ENCODE data around the gene CADPS2. TPM values are rescaled to one million over a fixed set of nuclear protein-coding genes. Genes with fewer than 3 reads are reported as not detected.
"Not testable (repeated sequence)": the region's sequence is repeated elsewhere in the genome, so short reads cannot be mapped to it uniquely, and the experiment has no call there.

The CADPS2 gene
- total RNA-seq, 1 experiment from 2014 or later = not detected

DNA sequence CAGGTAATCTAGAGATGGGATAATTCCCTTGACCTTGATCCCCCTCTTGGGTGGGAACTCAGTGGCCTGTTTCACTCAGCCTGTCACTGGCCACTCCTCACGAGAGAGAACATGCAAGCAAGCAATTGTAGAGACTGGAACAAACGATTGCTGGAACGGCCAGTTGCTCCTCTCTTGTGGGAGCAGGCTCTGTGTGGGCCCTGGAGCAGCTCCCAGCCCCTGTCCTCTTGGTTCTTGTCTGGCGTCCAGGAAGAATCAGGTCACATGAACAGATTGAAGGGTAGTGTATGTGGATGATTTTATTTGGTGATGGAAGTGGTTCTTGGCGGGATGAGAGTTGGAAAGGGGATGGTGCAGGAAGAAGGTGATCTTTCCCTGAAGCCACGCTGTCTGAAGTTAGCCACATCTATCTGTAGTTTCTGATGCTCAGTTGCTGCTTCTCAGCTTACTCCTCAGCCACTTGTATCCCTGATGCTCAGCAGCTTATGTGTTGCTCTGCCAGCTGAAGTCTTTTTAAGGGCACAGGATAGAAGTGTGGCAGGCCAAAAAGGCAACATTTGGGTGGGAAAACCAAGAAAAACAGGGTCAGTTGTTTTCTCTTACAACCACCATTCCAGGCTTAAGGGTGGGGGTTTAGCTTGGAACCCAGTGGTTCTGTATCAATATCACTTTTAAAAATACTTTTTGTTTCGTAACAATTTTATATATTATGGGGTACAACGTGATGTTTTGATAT, 203.3 kb downstream of the CADPS2 start:
- Histone ChIP-seq H3K4me1 (ENCODE audit: low read length) (peaks cover 28% of the 10 kb centered on the region), H2AFZ (ENCODE audit: low read length) (no peak overlapping the region), H3K9ac (ENCODE audit: low read length) (no peak overlapping the region), H3K9me2 (replicated peaks; ENCODE audit: insufficient read depth, low read length) (no peaks in the 10 kb centered on the region), H3K79me2 (ENCODE audit: low read length) (no peaks in the 10 kb centered on the region), H3K27me3 (ENCODE audit: low read length) (no peaks in the 10 kb centered on the region), H3K4me2 (ENCODE audit: low read depth, low read length, poor library complexity, severe bottlenecking) (no peak overlapping the region), H3K36me3 (ENCODE audit: insufficient read depth, low read length) (no peaks in the 10 kb centered on the region), H3K4me3 (ENCODE audit: low read length) (no peak overlapping the region), H4K20me1 (ENCODE audit: insufficient read depth, low read depth, low read length) (no peaks in the 10 kb centered on the region), H3K27ac (ENCODE audit: low read length) (no peak overlapping the region), H3K9me3 (ENCODE audit: low read length) (no peaks in the 10 kb centered on the region)
- no peak for DNase-seq

DNA sequence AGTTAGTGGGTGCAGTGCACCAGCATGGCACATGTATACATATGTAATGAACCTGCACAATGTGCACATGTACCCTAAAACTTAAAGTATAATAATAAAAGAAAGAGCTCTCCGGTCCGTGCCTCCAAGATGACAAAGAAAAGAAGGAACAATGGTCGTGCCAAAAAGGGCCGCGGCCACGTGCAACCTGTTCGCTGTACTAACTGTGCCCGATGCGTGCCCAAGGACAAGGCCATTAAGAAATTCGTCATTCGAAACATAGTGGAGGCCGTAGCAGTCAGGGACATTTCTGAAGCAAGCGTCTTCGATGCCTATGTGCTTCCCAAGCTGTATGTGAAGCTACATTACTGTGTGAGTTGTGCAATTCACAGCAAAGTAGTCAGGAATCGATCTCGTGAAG, 205.1 kb downstream of the CADPS2 start:
- H2AFZ ChIP-seq (ENCODE audit: low read length); H3K9ac ChIP-seq (ENCODE audit: low read length); H3K9me2 ChIP-seq (replicated peaks; ENCODE audit: insufficient read depth, low read length); H3K27me3 ChIP-seq (ENCODE audit: low read length); H3K79me2 ChIP-seq (ENCODE audit: low read length); H3K4me3 ChIP-seq (ENCODE audit: low read length); H3K9me3 ChIP-seq (ENCODE audit: low read length); H4K20me1 ChIP-seq (ENCODE audit: insufficient read depth, low read depth, low read length); DNase-seq; H3K4me2 ChIP-seq (ENCODE audit: low read depth, low read length, poor library complexity, severe bottlenecking); H3K27ac ChIP-seq (ENCODE audit: low read length); H3K36me3 ChIP-seq (ENCODE audit: insufficient read depth, low read length): not testable (repeated sequence)
- H3K4me1 ChIP-seq (ENCODE audit: low read length) = peaks cover 12% of the 10 kb centered on the region

DNA sequence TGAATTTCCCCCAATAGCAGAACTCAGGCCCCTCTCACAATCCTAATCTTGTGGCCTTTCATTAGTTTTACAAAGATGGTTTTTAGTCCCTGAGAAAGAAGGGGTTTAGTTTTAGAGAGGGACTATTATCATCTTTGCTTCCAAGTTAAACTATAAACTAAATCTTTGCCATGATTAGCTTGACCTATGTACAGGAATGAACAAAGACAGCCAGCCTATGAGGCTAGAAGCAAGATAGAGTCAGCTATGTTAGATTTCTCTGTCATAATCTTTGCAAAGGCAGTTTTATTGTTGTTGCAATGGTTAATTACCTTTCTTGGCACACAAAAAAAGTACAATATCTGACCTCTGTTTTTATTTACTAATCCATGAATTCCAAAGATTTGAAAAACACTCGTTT, 206.4 kb downstream of the CADPS2 start:
- H3K4me3 ChIP-seq (ENCODE audit: low read length) = no peak overlapping the region
- no peaks in the 10 kb centered on the region for H3K36me3 ChIP-seq (ENCODE audit: insufficient read depth, low read length)
- no peaks in the 10 kb centered on the region for H3K4me1 ChIP-seq (ENCODE audit: low read length)
- H3K4me2 ChIP-seq (ENCODE audit: low read depth, low read length, poor library complexity, severe bottlenecking) = no peak overlapping the region
- no peak overlapping the region for H3K9ac ChIP-seq (ENCODE audit: low read length)
- H3K79me2 ChIP-seq (ENCODE audit: low read length) = no peaks in the 10 kb centered on the region
- H3K9me2 ChIP-seq (replicated peaks; ENCODE audit: insufficient read depth, low read length) = no peaks in the 10 kb centered on the region
- DNase-seq = no peak
- H2AFZ ChIP-seq (ENCODE audit: low read length) = no peak overlapping the region
- H4K20me1 ChIP-seq (ENCODE audit: insufficient read depth, low read depth, low read length) = no peaks in the 10 kb centered on the region
- no peak overlapping the region for H3K27ac ChIP-seq (ENCODE audit: low read length)
- H3K9me3 ChIP-seq (ENCODE audit: low read length) = no peaks in the 10 kb centered on the region
- H3K27me3 ChIP-seq (ENCODE audit: low read length) = no peaks in the 10 kb centered on the region

DNA sequence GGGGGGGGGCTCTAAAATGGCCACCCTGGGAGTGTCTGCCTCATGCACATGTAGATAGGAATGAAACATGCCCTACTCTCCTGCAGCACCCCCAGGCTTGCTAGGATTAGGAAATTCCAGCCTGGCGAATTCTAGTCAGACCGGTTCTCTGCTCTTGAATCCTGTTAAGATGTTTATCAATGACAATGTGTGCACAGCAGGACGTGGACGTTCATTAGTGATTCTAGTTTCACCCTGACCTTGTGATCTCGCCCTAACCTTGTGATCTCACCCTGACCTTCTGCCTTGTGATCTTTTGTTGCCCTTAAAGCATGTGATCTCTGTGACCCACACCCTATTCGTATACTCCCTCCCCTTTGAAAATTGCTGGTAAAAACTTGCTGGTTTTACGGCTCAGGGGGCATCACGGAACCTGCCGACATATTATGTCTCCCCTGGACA, 207.0 kb downstream of the CADPS2 start:
- H3K9ac ChIP-seq (ENCODE audit: low read length); H3K4me3 ChIP-seq (ENCODE audit: low read length); H3K4me2 ChIP-seq (ENCODE audit: low read depth, low read length, poor library complexity, severe bottlenecking); H3K9me3 ChIP-seq (ENCODE audit: low read length); H3K27ac ChIP-seq (ENCODE audit: low read length); H3K4me1 ChIP-seq (ENCODE audit: low read length); DNase-seq; H3K27me3 ChIP-seq (ENCODE audit: low read length); H3K9me2 ChIP-seq (replicated peaks; ENCODE audit: insufficient read depth, low read length); H3K79me2 ChIP-seq (ENCODE audit: low read length); H4K20me1 ChIP-seq (ENCODE audit: insufficient read depth, low read depth, low read length); H2AFZ ChIP-seq (ENCODE audit: low read length); H3K36me3 ChIP-seq (ENCODE audit: insufficient read depth, low read length): not testable (repeated sequence)

DNA sequence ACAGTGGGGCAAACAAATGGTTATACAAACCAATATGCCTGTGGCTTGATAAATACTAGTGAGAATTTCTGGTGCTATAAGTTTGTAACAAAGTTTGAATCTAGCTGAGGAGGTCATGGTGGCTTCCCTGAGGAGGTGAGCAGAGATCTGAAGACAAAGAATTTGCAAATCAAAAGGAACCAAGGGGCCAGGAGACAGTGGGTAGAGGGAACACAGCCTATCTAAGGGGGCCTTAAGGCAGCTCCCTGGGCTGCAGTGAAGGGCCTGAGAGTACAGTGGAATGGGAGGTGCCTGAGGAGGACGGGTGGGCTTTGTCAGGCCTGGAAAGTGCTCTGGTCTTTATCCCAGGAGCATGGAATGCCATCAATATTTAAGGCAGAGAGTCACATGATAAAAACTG, 209.1 kb downstream of the CADPS2 start:
- no peaks in the 10 kb centered on the region for H3K4me1 ChIP-seq (ENCODE audit: low read length)
- no peak overlapping the region for H3K9ac ChIP-seq (ENCODE audit: low read length)
- H3K9me2 ChIP-seq (replicated peaks; ENCODE audit: insufficient read depth, low read length) = no peaks in the 10 kb centered on the region
- H2AFZ ChIP-seq (ENCODE audit: low read length) = no peak overlapping the region
- no peak for DNase-seq
- H3K27ac ChIP-seq (ENCODE audit: low read length) = no peak overlapping the region
- H3K4me3 ChIP-seq (ENCODE audit: low read length) = no peak overlapping the region
- no peaks in the 10 kb centered on the region for H3K27me3 ChIP-seq (ENCODE audit: low read length)
- no peaks in the 10 kb centered on the region for H4K20me1 ChIP-seq (ENCODE audit: insufficient read depth, low read depth, low read length)
- H3K4me2 ChIP-seq (ENCODE audit: low read depth, low read length, poor library complexity, severe bottlenecking) = no peak overlapping the region
- H3K9me3 ChIP-seq (ENCODE audit: low read length) = no peaks in the 10 kb centered on the region
- no peaks in the 10 kb centered on the region for H3K79me2 ChIP-seq (ENCODE audit: low read length)
- H3K36me3 ChIP-seq (ENCODE audit: insufficient read depth, low read length) = no peaks in the 10 kb centered on the region

DNA sequence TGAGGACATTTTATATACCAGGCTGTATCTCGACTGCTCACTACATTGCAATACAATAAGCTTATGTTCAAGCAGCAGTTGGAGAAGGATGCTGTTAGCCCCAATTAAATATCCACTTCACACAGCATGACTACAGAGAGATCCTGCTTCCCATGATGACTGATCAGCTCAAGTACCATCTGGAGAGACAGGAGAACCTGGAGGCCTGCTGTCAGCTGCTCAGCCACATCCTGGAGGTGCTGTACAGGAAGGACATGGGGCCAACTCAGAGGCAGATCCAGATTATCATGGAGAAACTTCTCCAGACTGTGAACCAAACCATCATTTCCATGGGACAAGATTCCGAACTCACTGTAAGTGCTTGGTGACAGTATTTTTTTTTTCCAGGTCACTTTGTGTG, 209.8 kb downstream of the CADPS2 start:
- DNase-seq = no peak
- no peak overlapping the region for H3K4me3 ChIP-seq (ENCODE audit: low read length)
- H3K27me3 ChIP-seq (ENCODE audit: low read length) = no peaks in the 10 kb centered on the region
- H3K9me3 ChIP-seq (ENCODE audit: low read length) = no peaks in the 10 kb centered on the region
- H3K27ac ChIP-seq (ENCODE audit: low read length) = no peak overlapping the region
- no peaks in the 10 kb centered on the region for H4K20me1 ChIP-seq (ENCODE audit: insufficient read depth, low read depth, low read length)
- H3K79me2 ChIP-seq (ENCODE audit: low read length) = no peaks in the 10 kb centered on the region
- H2AFZ ChIP-seq (ENCODE audit: low read length) = no peak overlapping the region
- no peaks in the 10 kb centered on the region for H3K9me2 ChIP-seq (replicated peaks; ENCODE audit: insufficient read depth, low read length)
- no peaks in the 10 kb centered on the region for H3K36me3 ChIP-seq (ENCODE audit: insufficient read depth, low read length)
- H3K9ac ChIP-seq (ENCODE audit: low read length) = no peak overlapping the region
- H3K4me2 ChIP-seq (ENCODE audit: low read depth, low read length, poor library complexity, severe bottlenecking) = no peak overlapping the region
- no peaks in the 10 kb centered on the region for H3K4me1 ChIP-seq (ENCODE audit: low read length)

DNA sequence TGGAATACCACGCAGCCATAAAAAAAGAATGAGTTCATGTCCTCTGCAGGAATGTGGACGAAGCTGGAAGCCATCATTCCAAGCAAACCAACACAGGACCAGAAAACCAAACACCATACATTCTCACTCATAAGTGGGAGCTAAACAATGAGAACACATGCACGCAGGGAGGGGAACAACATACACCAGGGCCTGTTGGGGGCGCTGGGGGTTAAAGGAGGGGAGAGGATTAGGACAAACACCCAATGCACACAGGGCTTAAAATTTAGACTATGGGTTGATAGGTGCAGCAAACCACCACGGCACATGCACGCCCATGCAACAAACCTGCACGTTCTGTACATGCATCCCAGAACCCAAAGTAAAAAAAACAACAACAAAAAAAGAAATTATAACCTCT, 210.6 kb downstream of the CADPS2 start:
- H3K36me3 ChIP-seq (ENCODE audit: insufficient read depth, low read length) = no peaks in the 10 kb centered on the region
- H2AFZ ChIP-seq (ENCODE audit: low read length) = no peak overlapping the region
- H3K27ac ChIP-seq (ENCODE audit: low read length) = no peak overlapping the region
- no peaks in the 10 kb centered on the region for H3K9me2 ChIP-seq (replicated peaks; ENCODE audit: insufficient read depth, low read length)
- no peak overlapping the region for H3K4me3 ChIP-seq (ENCODE audit: low read length)
- no peak overlapping the region for H3K4me2 ChIP-seq (ENCODE audit: low read depth, low read length, poor library complexity, severe bottlenecking)
- H3K4me1 ChIP-seq (ENCODE audit: low read length) = no peaks in the 10 kb centered on the region
- no peaks in the 10 kb centered on the region for H4K20me1 ChIP-seq (ENCODE audit: insufficient read depth, low read depth, low read length)
- no peaks in the 10 kb centered on the region for H3K9me3 ChIP-seq (ENCODE audit: low read length)
- H3K79me2 ChIP-seq (ENCODE audit: low read length) = no peaks in the 10 kb centered on the region
- no peak for DNase-seq
- no peak overlapping the region for H3K9ac ChIP-seq (ENCODE audit: low read length)
- H3K27me3 ChIP-seq (ENCODE audit: low read length) = no peaks in the 10 kb centered on the region

DNA sequence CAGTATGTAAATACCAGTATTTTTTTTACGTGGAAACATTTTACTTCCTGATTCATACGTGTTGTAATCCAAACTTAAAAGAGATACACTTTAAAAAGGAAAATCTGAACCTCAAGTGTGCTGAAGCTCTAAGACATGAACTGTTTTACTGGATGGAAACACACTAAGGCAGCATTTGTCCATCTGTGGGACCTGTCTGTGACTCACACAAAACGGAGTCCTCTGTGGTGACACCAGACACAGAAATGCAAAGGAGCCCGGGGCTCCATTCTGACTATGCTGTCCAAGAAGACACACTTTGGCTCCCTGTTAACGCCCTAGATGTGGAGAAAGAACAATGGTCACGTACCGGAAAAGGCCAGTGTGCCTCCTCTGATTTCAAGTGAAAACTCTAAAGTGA, 211.2 kb downstream of the CADPS2 start:
- Histone ChIP-seq H3K27ac (ENCODE audit: low read length) (no peak overlapping the region), H3K9me2 (replicated peaks; ENCODE audit: insufficient read depth, low read length) (no peaks in the 10 kb centered on the region), H3K79me2 (ENCODE audit: low read length) (no peaks in the 10 kb centered on the region), H3K9ac (ENCODE audit: low read length) (no peak overlapping the region), H3K36me3 (ENCODE audit: insufficient read depth, low read length) (no peaks in the 10 kb centered on the region), H3K4me1 (ENCODE audit: low read length) (no peaks in the 10 kb centered on the region), H4K20me1 (ENCODE audit: insufficient read depth, low read depth, low read length) (no peaks in the 10 kb centered on the region), H3K9me3 (ENCODE audit: low read length) (no peaks in the 10 kb centered on the region), H2AFZ (ENCODE audit: low read length) (no peak overlapping the region), H3K4me2 (ENCODE audit: low read depth, low read length, poor library complexity, severe bottlenecking) (no peak overlapping the region), H3K27me3 (ENCODE audit: low read length) (no peaks in the 10 kb centered on the region), H3K4me3 (ENCODE audit: low read length) (no peak overlapping the region)
- no peak for DNase-seq

All from Karpas-422 (cell line).